Keratinocyte (primary cell): ENCODE measurements around the gene SFXN2.
A peak's percentile ranks its signal among the peaks of the same experiment; 100 is the strongest.

Experiments
- EZH2 ChIP-seq: IDR thresholded peaks from one replicate; pipeline ENCODE4 v1.6.1; 2012; ENCODE audit warnings: inconsistent platforms, mild to moderate bottlenecking, low read length, moderate library complexity
- TF ChIP-seq, protein P1 (sequence below), 3 experiments: IDR thresholded peaks in 1 of 3; conservative IDR thresholded peaks in 1 of 3; optimal IDR thresholded peaks in 1 of 3; 2 replicates in 2 of 3; 3 replicates in 1 of 3; pipeline versions ENCODE3 to v1.5.1; 2011; ENCODE audit warnings: low read length in 3 of 3, mild to moderate bottlenecking in 3 of 3, moderate library complexity in 2 of 3, control low read depth in 1 of 3, inconsistent platforms in 1 of 3; ENCODE audit not compliant: insufficient read depth in 2 of 3; ENCODE audit errors: extremely low read depth in 1 of 3

DNA sequence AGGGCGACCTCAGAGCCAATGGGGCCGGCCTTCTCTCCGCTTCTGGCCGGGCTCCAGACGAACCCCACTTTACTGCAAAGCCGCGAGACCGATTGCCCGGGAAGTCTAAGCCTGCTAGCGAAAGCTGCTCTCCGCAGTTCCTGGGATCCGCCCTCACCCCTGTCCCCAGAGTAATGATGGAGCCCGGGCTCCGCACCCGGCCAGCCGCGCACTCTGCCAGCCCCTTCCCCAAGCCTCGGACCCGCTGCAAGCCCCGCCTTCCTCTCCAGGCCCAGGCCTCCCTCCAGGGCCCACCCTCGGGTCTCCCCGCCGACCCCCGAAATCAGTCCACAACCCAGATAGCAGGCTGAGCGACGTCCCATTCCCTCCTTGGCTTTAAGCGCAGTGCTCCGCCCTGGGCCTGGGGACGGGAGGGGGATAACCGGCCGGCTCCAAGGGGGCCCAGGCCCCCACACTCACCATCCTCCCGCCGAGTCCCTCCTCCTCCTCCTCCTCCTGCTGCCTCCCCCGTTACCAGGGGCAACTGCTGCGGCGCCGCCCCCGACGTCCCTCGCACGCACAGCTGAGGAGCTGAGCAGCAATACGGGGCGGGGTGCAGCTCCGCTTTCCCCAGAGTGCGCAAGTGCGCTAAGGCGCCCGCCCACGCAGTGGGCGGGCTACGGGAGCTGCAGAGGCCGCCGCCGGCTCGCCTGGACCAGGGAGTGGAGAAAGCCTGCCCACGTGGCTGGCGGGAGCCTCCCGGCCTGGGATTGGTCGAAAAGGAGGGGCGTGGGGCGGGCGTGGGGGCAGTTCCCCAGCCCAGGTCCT is 419 bp upstream of the SFXN2 start, which contains the start of gene ARL3:
- TF ChIP-seq, protein P1, sequence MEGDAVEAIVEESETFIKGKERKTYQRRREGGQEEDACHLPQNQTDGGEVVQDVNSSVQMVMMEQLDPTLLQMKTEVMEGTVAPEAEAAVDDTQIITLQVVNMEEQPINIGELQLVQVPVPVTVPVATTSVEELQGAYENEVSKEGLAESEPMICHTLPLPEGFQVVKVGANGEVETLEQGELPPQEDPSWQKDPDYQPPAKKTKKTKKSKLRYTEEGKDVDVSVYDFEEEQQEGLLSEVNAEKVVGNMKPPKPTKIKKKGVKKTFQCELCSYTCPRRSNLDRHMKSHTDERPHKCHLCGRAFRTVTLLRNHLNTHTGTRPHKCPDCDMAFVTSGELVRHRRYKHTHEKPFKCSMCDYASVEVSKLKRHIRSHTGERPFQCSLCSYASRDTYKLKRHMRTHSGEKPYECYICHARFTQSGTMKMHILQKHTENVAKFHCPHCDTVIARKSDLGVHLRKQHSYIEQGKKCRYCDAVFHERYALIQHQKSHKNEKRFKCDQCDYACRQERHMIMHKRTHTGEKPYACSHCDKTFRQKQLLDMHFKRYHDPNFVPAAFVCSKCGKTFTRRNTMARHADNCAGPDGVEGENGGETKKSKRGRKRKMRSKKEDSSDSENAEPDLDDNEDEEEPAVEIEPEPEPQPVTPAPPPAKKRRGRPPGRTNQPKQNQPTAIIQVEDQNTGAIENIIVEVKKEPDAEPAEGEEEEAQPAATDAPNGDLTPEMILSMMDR (optimal IDR thresholded peaks at IDR 0.05 in 1 of 3, IDR thresholded peaks at IDR 0.05 in 1 of 3, conservative IDR thresholded peaks at IDR 0.05 in 1 of 3; ENCODE audit: extremely low read depth in 1 of 3, insufficient read depth in 2 of 3, low read length in 3 of 3) = peak in 2 of 3 experiments; percentile 58 to 72
- no peak for TF ChIP-seq EZH2
